ENCODE measurements around the gene CAMTA2. TPM values are rescaled to one million over a fixed set of nuclear protein-coding genes. Genes with fewer than 3 reads are reported as not detected.
A peak's percentile ranks its signal among the peaks of the same experiment; 100 is the strongest.

Gene CAMTA2
- total RNA-seq, 2 donors from 2014 or later, result 17.1 to 48.8 TPM

- ATAC-seq, result no peak
- Histone ChIP-seq H3K27ac (no peak overlapping the region), H3K36me3 (replicated peaks in 1 of 2; ENCODE audit: insufficient read depth in 1 of 2, low read depth in 2 of 2) (peaks cover 0 to 8% of the 10 kb centered on the region in 2 donors), H3K4me3 (no peak overlapping the region), H3K27me3 (no peaks in the 10 kb centered on the region), H3K9me3 (no peaks in the 10 kb centered on the region), H3K4me1 (no peaks in the 10 kb centered on the region)
- no peak for DNase-seq
- intact Hi-C loops (cut with DNase I), result no loop called here
- no peak for TF ChIP-seq CTCF (IDR thresholded peaks at IDR 0.05)
- TF ChIP-seq POLR2A (IDR thresholded peaks at IDR 0.05), result no peak
- WGBS, 2 donors, result 48% methylated on average over 3 of the region's 3 CpGs
Observed at GRCh38 chr17:4958102-4958501, 29.4 kb downstream of the CAMTA2 start.

GRCh38 chr17:4956493-4957061 is 30.9 kb downstream of the CAMTA2 start:
- intact Hi-C loops (cut with DNase I), result no loop called here
- H3K9me3 ChIP-seq, result no peaks in the 10 kb centered on the region
- no peak overlapping the region for H3K27ac ChIP-seq
- no peak overlapping the region for H3K4me3 ChIP-seq
- TF ChIP-seq CTCF (IDR thresholded peaks at IDR 0.05), result peak; percentile 9 to 47 (median 32)
- TF ChIP-seq POLR2A (IDR thresholded peaks at IDR 0.05), result no peak
- H3K27me3 ChIP-seq, result no peaks in the 10 kb centered on the region
- H3K4me1 ChIP-seq, result no peaks in the 10 kb centered on the region
- ATAC-seq (no peak), DNase-seq (peak; percentile 39 to 75 (median 58))
- peaks cover 0 to 8% of the 10 kb centered on the region in 2 donors for H3K36me3 ChIP-seq (replicated peaks in 1 of 2; ENCODE audit: insufficient read depth in 1 of 2, low read depth in 2 of 2)
- 62 to 67% methylated on average over 9 to 10 of the region's 10 CpGs for WGBS, 2 donors

DNA sequence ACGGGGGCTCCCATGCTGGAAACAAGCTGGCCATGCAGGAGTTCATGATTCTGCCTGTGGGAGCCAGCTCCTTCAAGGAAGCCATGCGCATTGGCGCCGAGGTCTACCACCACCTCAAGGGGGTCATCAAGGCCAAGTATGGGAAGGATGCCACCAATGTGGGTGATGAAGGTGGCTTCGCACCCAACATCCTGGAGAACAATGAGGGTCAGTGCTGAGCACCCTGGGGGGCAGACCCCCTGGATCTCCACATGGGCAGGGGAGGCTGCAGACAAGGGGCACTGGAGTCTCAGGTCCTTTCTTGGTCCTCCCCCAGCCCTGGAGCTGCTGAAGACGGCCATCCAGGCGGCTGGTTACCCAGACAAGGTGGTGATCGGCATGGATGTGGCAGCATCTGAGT is 32.4 kb downstream of the CAMTA2 start:
- Histone ChIP-seq H3K9me3 (no peaks in the 10 kb centered on the region), H3K4me1 (peaks cover 8% of the 10 kb centered on the region), H3K4me3 (no peak overlapping the region), H3K27ac (no peak overlapping the region), H3K27me3 (no peaks in the 10 kb centered on the region), H3K36me3 (replicated peaks in 1 of 2; ENCODE audit: insufficient read depth in 1 of 2, low read depth in 2 of 2) (peaks cover 0 to 5% of the 10 kb centered on the region in 2 donors)
- intact Hi-C loops (cut with DNase I), result no loop called here
- DNase-seq (no peak), ATAC-seq (no peak)
- 98 to 100% methylated on average over 4 to 8 of the region's 8 CpGs for WGBS, 2 donors
- TF ChIP-seq POLR2A (IDR thresholded peaks at IDR 0.05), result no peak
- TF ChIP-seq CTCF (IDR thresholded peaks at IDR 0.05), result no peak

DNA sequence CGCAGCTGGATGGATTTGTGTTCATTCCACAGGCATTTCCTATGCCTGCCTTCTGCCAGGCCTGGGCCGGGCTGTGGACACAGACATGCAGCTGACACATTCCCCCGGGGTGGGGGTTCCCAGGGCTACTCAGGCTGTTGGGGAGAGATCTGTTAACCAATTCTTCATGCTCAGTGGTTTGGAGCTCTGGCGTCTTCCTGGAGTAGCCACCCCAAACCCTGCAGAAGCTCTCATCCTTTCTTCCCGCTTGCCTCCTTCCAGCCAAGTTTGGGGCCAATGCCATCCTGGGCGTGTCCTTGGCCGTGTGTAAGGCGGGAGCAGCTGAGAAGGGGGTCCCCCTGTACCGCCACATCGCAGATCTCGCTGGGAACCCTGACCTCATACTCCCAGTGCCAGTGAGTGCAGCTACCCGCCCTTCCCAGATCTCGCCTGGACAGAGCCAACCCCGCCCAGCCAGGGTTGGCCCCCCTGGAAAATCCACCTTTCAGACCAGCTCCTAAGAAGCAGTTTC is 34.0 kb downstream of the CAMTA2 start:
- TF ChIP-seq CTCF (IDR thresholded peaks at IDR 0.05) (no peak), POLR2A (IDR thresholded peaks at IDR 0.05) (no peak)
- H3K4me1 ChIP-seq, result peaks cover 9% of the 10 kb centered on the region
- H3K36me3 ChIP-seq (replicated peaks in 1 of 2; ENCODE audit: insufficient read depth in 1 of 2, low read depth in 2 of 2), result no peaks in the 10 kb centered on the region
- H3K9me3 ChIP-seq, result no peaks in the 10 kb centered on the region
- H3K4me3 ChIP-seq, result no peak overlapping the region
- intact Hi-C loops (cut with DNase I), result no loop called here
- H3K27me3 ChIP-seq, result no peaks in the 10 kb centered on the region
- H3K27ac ChIP-seq, result no peak overlapping the region
- DNase-seq (no peak), ATAC-seq (no peak)
- WGBS, 2 donors, result 69 to 77% methylated on average over 14 of the region's 14 CpGs

GRCh38 chr17:4951486-4951885 is 36.0 kb downstream of the CAMTA2 start:
- intact Hi-C loops (cut with DNase I), result no loop called here
- Histone ChIP-seq H3K27ac (no peak overlapping the region), H3K9me3 (no peaks in the 10 kb centered on the region), H3K4me1 (peaks cover 15% of the 10 kb centered on the region), H3K4me3 (no peak overlapping the region), H3K36me3 (replicated peaks in 1 of 2; ENCODE audit: insufficient read depth in 1 of 2, low read depth in 2 of 2) (no peaks in the 10 kb centered on the region), H3K27me3 (no peaks in the 10 kb centered on the region)
- 67 to 92% methylated on average over 3 of the region's 3 CpGs for WGBS, 2 donors
- no peak for TF ChIP-seq CTCF (IDR thresholded peaks at IDR 0.05)
- no peak for TF ChIP-seq POLR2A (IDR thresholded peaks at IDR 0.05)
- DNase-seq (no peak), ATAC-seq (no peak)

All from body of pancreas (tissue), 4 donors.